Activated CD8-positive, alpha-beta memory T cell treated with anti-CD3 and anti-CD28 coated beads, Interleukin-2, amount 10 ng/mL, durations not matched to agents 7 days and 5 days (primary cell): Measurements from ENCODE around the gene FADS6. TPM values are rescaled to one million over a fixed set of nuclear protein-coding genes. Genes with fewer than 3 reads are reported as not detected.

Source experiments
- ATAC-seq: fragments of 150-1000 bp; cut with Tn5 transposase; one replicate; pipeline ENCODE4 v1.10.0; 2021; ENCODE audit warnings: moderate library complexity
- CTCF ChIA-PET: fragments of 350-600 bp; sonication (Branson Sonifier 250); formaldehyde crosslinking; loops from one replicate; lab custom pipeline; 2021; ENCODE audit warnings: antibody characterized with exemption; lab: Charles Lee
- DNase-seq: peaks from one replicate; pipeline ENCODE4 v3.0.0-alpha.2; 2020
- H3K27ac Mint-ChIP-seq: one replicate; pipeline ENCODE4 v1.8.0; 2021; ENCODE audit warnings: mild to moderate bottlenecking, mixed read lengths
- H3K27me3 Mint-ChIP-seq: one replicate; pipeline ENCODE4 v1.8.0; 2021; ENCODE audit warnings: mixed read lengths
- H3K36me3 Mint-ChIP-seq: one replicate; pipeline ENCODE4 v1.8.0; 2021; ENCODE audit warnings: mild to moderate bottlenecking, mixed read lengths
- H3K4me1 Mint-ChIP-seq: one replicate; pipeline ENCODE4 v1.8.0; 2021; ENCODE audit warnings: mixed read lengths
- H3K4me3 Mint-ChIP-seq: one replicate; pipeline ENCODE4 v1.8.0; 2021; ENCODE audit warnings: mild to moderate bottlenecking, moderate library complexity, mixed read lengths
- H3K9me3 Mint-ChIP-seq: one replicate; pipeline ENCODE4 v1.8.0; 2022; ENCODE audit warnings: low read depth, mixed read lengths
- total RNA-seq, 2 experiments: library from RNA; stranded (reverse); gene quantifications; one replicate each; pipeline ENCODE4 v1.2.3, GENCODE V29; 2021

Gene FADS6
- total RNA-seq, 2 experiments from 2014 or later: not detected

DNA sequence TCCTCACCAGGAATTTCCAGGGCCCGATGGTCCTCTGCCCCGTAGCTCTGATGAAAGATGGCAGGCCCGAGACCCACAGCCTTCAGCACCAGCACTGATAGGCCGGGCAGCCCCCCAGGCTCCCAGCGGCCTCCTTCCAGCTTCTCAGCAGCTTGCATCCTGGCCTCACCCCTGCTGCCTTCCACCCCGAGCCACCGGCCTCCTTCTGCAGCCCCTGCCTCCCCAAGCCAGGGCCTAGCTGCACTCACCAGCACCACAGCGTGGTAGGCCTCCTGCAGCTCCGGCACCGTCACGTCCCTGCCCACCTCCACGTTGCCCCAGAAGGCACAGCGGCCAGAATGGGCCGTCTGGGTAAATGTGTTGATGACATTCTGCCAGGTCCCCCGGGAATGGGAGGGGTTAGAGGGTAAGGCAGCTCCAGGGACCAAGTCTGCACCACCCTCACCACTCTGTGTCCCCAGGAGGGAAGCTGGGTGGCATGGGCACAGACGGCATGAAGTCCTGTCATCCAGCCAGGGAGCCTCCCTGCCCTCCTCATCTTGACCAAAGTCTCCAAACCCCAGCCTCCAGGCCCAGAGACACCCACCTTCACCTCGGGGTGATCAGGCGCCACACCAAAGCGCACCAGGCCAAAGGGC is 27.1 kb downstream of the FADS6 start:
- H3K36me3 Mint-ChIP-seq: peaks cover 11% of the 10 kb centered on the region
- peaks cover 16% of the 10 kb centered on the region for H3K4me1 Mint-ChIP-seq
- CTCF ChIA-PET: interaction anchor here (1.0 to 20.3 kb wide), 13 partner anchors 8 to 202 kb away, joined by 3 to 262 read pairs (median 4); partner anchors contain the start of genes FDXR and NAT9
- DNase-seq (no peak), ATAC-seq (no peak)
- H3K4me3 Mint-ChIP-seq: no peak overlapping the region
- H3K27ac Mint-ChIP-seq: no peak overlapping the region
- H3K9me3 Mint-ChIP-seq: no peaks in the 10 kb centered on the region
- H3K27me3 Mint-ChIP-seq: peaks cover 8% of the 10 kb centered on the region

GRCh38 chr17:74865504-74866197 is 27.8 kb downstream of the FADS6 start:
- no peak overlapping the region for H3K4me3 Mint-ChIP-seq
- DNase-seq (no peak), ATAC-seq (no peak)
- no peaks in the 10 kb centered on the region for H3K9me3 Mint-ChIP-seq
- no peak overlapping the region for H3K27ac Mint-ChIP-seq
- CTCF ChIA-PET: interaction anchor here (0.6 to 20.3 kb wide), 19 partner anchors 8 to 209 kb away, joined by 3 to 262 read pairs (median 4); partner anchors contain the start of genes FDXR and NAT9
- peaks cover 12% of the 10 kb centered on the region for H3K27me3 Mint-ChIP-seq
- peaks cover 9% of the 10 kb centered on the region for H3K36me3 Mint-ChIP-seq
- peaks cover 12% of the 10 kb centered on the region for H3K4me1 Mint-ChIP-seq

GRCh38 chr17:74864866-74865395 is 28.5 kb downstream of the FADS6 start:
- H3K4me1 Mint-ChIP-seq: peaks cover 12% of the 10 kb centered on the region
- peaks cover 20% of the 10 kb centered on the region for H3K27me3 Mint-ChIP-seq
- CTCF ChIA-PET: interaction anchor here (0.6 to 20.3 kb wide), 18 partner anchors 9 to 208 kb away, joined by 3 to 262 read pairs (median 4); partner anchors contain the start of genes FDXR and NAT9
- H3K36me3 Mint-ChIP-seq: peaks cover 8% of the 10 kb centered on the region
- ATAC-seq (peak; percentile 60), DNase-seq (peak; percentile 78)
- H3K9me3 Mint-ChIP-seq: no peaks in the 10 kb centered on the region
- no peak overlapping the region for H3K27ac Mint-ChIP-seq
- no peak overlapping the region for H3K4me3 Mint-ChIP-seq

DNA sequence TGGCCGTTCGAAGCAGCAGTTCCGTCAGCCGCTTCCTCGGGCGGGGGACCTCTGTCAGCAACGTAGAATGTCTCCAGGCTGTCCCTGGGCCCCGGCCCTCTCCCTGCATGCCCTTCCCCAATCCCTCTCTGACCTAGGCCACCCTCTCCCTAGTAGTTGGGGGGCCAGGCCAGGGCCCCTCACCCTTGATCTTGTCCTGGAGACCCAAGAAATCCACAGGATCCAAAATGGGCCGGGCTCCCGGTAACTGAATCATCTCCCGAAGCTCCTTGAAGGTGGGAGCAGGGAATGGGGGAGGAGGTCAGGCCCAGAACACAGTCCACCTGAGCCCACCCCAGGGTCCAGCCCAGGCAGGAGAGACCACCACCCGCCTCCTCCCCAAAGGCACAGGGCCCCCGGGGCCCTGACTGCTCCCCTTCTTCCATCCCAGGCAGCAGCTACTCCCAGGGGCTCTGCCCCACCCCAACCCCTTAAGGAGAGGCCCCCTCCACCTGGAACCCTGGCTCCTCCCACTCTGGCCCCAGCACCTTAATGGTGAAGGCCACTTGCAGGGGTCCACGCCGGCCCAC is 29.1 kb downstream of the FADS6 start:
- H3K27ac Mint-ChIP-seq: no peak overlapping the region
- DNase-seq: no peak
- CTCF ChIA-PET: interaction anchor here (0.7 to 20.3 kb wide), 13 partner anchors 10 to 207 kb away, joined by 3 to 262 read pairs (median 4); partner anchors contain the start of gene FDXR
- peaks cover 23% of the 10 kb centered on the region for H3K27me3 Mint-ChIP-seq
- ATAC-seq: no peak
- H3K4me1 Mint-ChIP-seq: peaks cover 11% of the 10 kb centered on the region
- peaks cover 6% of the 10 kb centered on the region for H3K36me3 Mint-ChIP-seq
- H3K4me3 Mint-ChIP-seq: no peak overlapping the region
- no peaks in the 10 kb centered on the region for H3K9me3 Mint-ChIP-seq

GRCh38 chr17:74863420-74864296 is 29.8 kb downstream of the FADS6 start:
- H3K27me3 Mint-ChIP-seq: peaks cover 30% of the 10 kb centered on the region
- no peak overlapping the region for H3K27ac Mint-ChIP-seq
- H3K4me1 Mint-ChIP-seq: peaks cover 10% of the 10 kb centered on the region
- H3K36me3 Mint-ChIP-seq: peaks cover 6% of the 10 kb centered on the region
- no peaks in the 10 kb centered on the region for H3K9me3 Mint-ChIP-seq
- H3K4me3 Mint-ChIP-seq: no peak overlapping the region
- no peak for ATAC-seq
- no peak for DNase-seq
- CTCF ChIA-PET: interaction anchor here (0.7 to 20.3 kb wide), 15 partner anchors 9 to 207 kb away, joined by 3 to 262 read pairs (median 5); partner anchors contain the start of gene FDXR

- DNase-seq (no peak), ATAC-seq (no peak)
- H3K4me3 Mint-ChIP-seq: no peak overlapping the region
- peaks cover 6% of the 10 kb centered on the region for H3K36me3 Mint-ChIP-seq
- peaks cover 7% of the 10 kb centered on the region for H3K4me1 Mint-ChIP-seq
- no peak overlapping the region for H3K27ac Mint-ChIP-seq
- H3K9me3 Mint-ChIP-seq: no peaks in the 10 kb centered on the region
- CTCF ChIA-PET: interaction anchor here (0.9 to 20.3 kb wide), 20 partner anchors 10 to 495 kb away, joined by 3 to 262 read pairs (median 7); partner anchors contain the start of gene FDXR
- H3K27me3 Mint-ChIP-seq: peaks cover 36% of the 10 kb centered on the region
These were observed 30.5 kb downstream of the FADS6 start for GRCh38 chr17:74862919-74863318.

- Mint-ChIP-seq H3K27ac (no peak overlapping the region), H3K4me3 (no peak overlapping the region)
These were observed 31.1 kb downstream of the FADS6 start for GRCh38 chr17:74862108-74862901.

DNA sequence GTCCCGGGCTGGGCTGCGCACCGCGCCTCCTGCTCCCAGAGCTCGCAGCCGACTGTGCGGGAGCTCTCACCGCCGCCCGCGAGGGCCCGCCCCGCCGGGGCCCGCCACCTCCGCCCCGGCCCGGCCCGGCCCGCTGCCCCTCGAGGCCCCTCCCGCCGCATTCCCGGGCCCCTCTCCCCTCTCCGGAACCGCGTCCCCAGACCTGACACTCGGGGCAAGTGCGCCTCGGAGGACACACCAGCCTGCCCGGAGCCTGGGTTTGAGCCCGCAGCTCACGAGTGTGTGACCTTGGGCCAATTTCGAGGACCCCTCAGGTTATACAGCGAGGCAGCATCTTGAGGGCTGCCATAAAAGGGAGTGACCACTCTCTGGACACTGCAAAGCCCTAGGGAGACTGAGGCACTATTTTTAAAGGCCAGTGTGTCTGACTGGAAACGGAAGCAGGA is 31.7 kb downstream of the FADS6 start:
- Mint-ChIP-seq H3K4me1 (peaks cover 7% of the 10 kb centered on the region), H3K27ac (no peak overlapping the region), H3K36me3 (peaks cover 6% of the 10 kb centered on the region), H3K27me3 (peaks cover 47% of the 10 kb centered on the region), H3K4me3 (no peak overlapping the region), H3K9me3 (no peaks in the 10 kb centered on the region)
- DNase-seq (no peak), ATAC-seq (no peak)
- CTCF ChIA-PET: interaction anchor here (0.8 to 20.3 kb wide), 22 partner anchors 9 to 494 kb away, joined by 3 to 262 read pairs (median 6); partner anchors contain the start of gene FDXR

More at GRCh38 chr17:74862108-74862901, 31.1 kb downstream of the FADS6 start:
- Mint-ChIP-seq H3K9me3 (no peaks in the 10 kb centered on the region), H3K4me1 (peaks cover 7% of the 10 kb centered on the region), H3K27me3 (peaks cover 41% of the 10 kb centered on the region), H3K36me3 (peaks cover 6% of the 10 kb centered on the region)
- CTCF ChIA-PET: interaction anchor here (0.8 to 20.3 kb wide), 25 partner anchors 10 to 494 kb away, joined by 3 to 262 read pairs (median 5); partner anchors contain the start of gene FDXR
- peak; percentile 61 for ATAC-seq
- DNase-seq: peak; percentile 78

- DNase-seq (no peak), ATAC-seq (no peak)
- no peak overlapping the region for H3K27ac Mint-ChIP-seq
- no peak overlapping the region for H3K4me3 Mint-ChIP-seq
- H3K9me3 Mint-ChIP-seq: no peaks in the 10 kb centered on the region
- CTCF ChIA-PET: interaction anchor here (0.7 to 20.3 kb wide), 19 partner anchors 8 to 417 kb away, joined by 3 to 262 read pairs (median 6); partner anchors contain the start of gene FDXR
- peaks cover 7% of the 10 kb centered on the region for H3K4me1 Mint-ChIP-seq
- peaks cover 52% of the 10 kb centered on the region for H3K27me3 Mint-ChIP-seq
- H3K36me3 Mint-ChIP-seq: peaks cover 6% of the 10 kb centered on the region
These were observed 32.4 kb downstream of the FADS6 start for GRCh38 chr17:74860872-74861661.

DNA sequence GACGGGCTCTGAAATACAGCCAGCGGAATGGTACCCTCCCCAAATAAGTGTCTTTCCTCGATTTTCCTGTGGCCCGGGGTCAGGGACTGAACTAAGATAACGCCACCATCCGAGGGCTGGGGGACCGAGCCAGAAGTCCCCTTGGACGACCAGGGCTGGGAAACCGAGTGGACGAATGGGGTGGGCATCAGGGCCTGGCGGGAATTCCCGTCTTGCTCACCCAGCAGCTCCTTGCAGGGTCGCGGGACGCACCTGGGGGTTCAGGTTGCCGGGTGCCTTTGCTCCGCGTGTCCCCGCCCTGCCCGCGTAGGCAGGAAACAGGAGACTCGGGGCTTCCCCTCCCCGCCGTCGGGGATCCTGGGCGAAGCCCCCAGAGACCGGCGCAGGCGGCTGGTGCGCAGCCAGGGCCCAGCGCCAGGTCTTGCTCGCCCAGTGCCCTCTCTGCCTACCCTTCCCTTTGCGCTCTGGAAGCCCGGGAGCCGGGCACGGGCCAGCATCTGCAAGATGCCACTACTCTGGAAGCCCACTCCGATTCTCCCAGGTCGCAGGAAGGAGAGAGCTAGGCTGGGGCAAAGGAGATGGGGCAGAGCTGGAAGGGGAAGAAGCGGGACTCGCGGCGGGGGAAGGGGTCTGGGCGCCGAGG is 33.1 kb downstream of the FADS6 start:
- H3K27ac Mint-ChIP-seq: no peak overlapping the region
- CTCF ChIA-PET: interaction anchor here (0.7 to 20.3 kb wide), 8 partner anchors 11 to 203 kb away, joined by 3 to 262 read pairs (median 6); partner anchors contain the start of gene FDXR
- H3K4me1 Mint-ChIP-seq: peaks cover 7% of the 10 kb centered on the region
- ATAC-seq (no peak), DNase-seq (no peak)
- no peak overlapping the region for H3K4me3 Mint-ChIP-seq
- H3K9me3 Mint-ChIP-seq: no peaks in the 10 kb centered on the region
- H3K36me3 Mint-ChIP-seq: peaks cover 6% of the 10 kb centered on the region
- H3K27me3 Mint-ChIP-seq: peaks cover 59% of the 10 kb centered on the region
